Left lobe of liver (tissue), 2 donors: ENCODE results near the gene MATN4. TPM values are rescaled to one million over a fixed set of nuclear protein-coding genes. Genes with fewer than 3 reads are reported as not detected.
A peak's percentile ranks its signal among the peaks of the same experiment; 100 is the strongest.

ENCODE experiments used
- ATAC-seq: fragments of 200-7000 bp; cut with Tn5 transposase; one replicate; pipeline ENCODE4 v1.9.1; 2020; ENCODE audit warnings: mild to moderate bottlenecking, moderate library complexity
- DNase-seq: peaks from one replicate; pipeline ENCODE4 v3.0.0-alpha.2; 2020; ENCODE audit warnings: low spot score
- total RNA-seq: library from RNA; stranded (reverse); gene quantifications from one replicate; pipeline ENCODE4 v1.2.1, GENCODE V29; 2021
- donor health status: DM: no; HTN: no; CAD: no; lungs with moderate emphysema.
- donor health status: DM: no; HTN: yes; CAD: no.

MATN4 gene
- total RNA-seq, 1 donor from 2014 or later = not detected

- ATAC-seq = no peak
- DNase-seq = no peak
Measured at GRCh38 chr20:45316150-45317080, 8.3 kb upstream of the MATN4 start.

- ATAC-seq = no peak
Measured at GRCh38 chr20:45315672-45316071, 7.6 kb upstream of the MATN4 start.

GRCh38 chr20:45313943-45314342 is 5.8 kb upstream of the MATN4 start:
- ATAC-seq (no peak), DNase-seq (no peak)

More at GRCh38 chr20:45315672-45316071, 7.6 kb upstream of the MATN4 start:
- no peak for DNase-seq

- DNase-seq = no peak
Measured at GRCh38 chr20:45313065-45313695, 5.1 kb upstream of the MATN4 start.

GRCh38 chr20:45312241-45312640 is 4.1 kb upstream of the MATN4 start:
- no peak for DNase-seq
- ATAC-seq = no peak

More at GRCh38 chr20:45313065-45313695, 5.1 kb upstream of the MATN4 start:
- ATAC-seq = no peak

GRCh38 chr20:45311589-45312211 is 3.6 kb upstream of the MATN4 start:
- ATAC-seq (peak; percentile 89), DNase-seq (peak; percentile 62)

- ATAC-seq (no peak), DNase-seq (no peak)
Measured at GRCh38 chr20:45309075-45309474, 976 bp upstream of the MATN4 start.

- ATAC-seq = no peak
Measured at GRCh38 chr20:45307076-45307640, 941 bp downstream of the MATN4 start.

GRCh38 chr20:45306431-45306982 is 1.6 kb downstream of the MATN4 start, which contains the start of gene RBPJL:
Gene RBPJL, plus strand, starts transcription at chr20:45306840. Its CDS starts 83 bp downstream, at chr20:45306923.
- ATAC-seq (peak; percentile 47), DNase-seq (no peak)

More at GRCh38 chr20:45307076-45307640, 941 bp downstream of the MATN4 start:
- no peak for DNase-seq

- ATAC-seq = no peak
- no peak for DNase-seq
Measured at GRCh38 chr20:45305262-45305661, 2.8 kb downstream of the MATN4 start.

GRCh38 chr20:45304464-45304999 is 3.6 kb downstream of the MATN4 start:
- ATAC-seq = no peak
- DNase-seq = no peak

GRCh38 chr20:45303586-45304463 is 4.3 kb downstream of the MATN4 start:
- DNase-seq = no peak

GRCh38 chr20:45301824-45302271 is 6.3 kb downstream of the MATN4 start:
- ATAC-seq (no peak), DNase-seq (no peak)

More at GRCh38 chr20:45303586-45304463, 4.3 kb downstream of the MATN4 start:
- no peak for ATAC-seq

GRCh38 chr20:45300961-45301360 is 7.1 kb downstream of the MATN4 start:
- DNase-seq (no peak), ATAC-seq (peak; percentile 34)

- ATAC-seq = no peak
- DNase-seq = no peak
Measured at GRCh38 chr20:45299786-45300185, 8.3 kb downstream of the MATN4 start.

- DNase-seq (no peak), ATAC-seq (no peak)
Measured at GRCh38 chr20:45297786-45298497, 10.2 kb downstream of the MATN4 start.

- no peak for ATAC-seq
Measured at GRCh38 chr20:45294659-45295058, 13.4 kb downstream of the MATN4 start.

GRCh38 chr20:45294003-45294368 is 14.1 kb downstream of the MATN4 start:
- ATAC-seq (no peak), DNase-seq (no peak)

More at GRCh38 chr20:45294659-45295058, 13.4 kb downstream of the MATN4 start:
- DNase-seq = no peak
